Esophagus muscularis mucosa (tissue), 4 donors: ENCODE results near the gene PSTPIP2. TPM values are rescaled to one million over a fixed set of nuclear protein-coding genes. Genes with fewer than 3 reads are reported as not detected.

ENCODE experiments used
- DNase-seq: peaks from one replicate; pipeline ENCODE4 v3.0.0-alpha.2; 2017; ENCODE audit errors: extremely low spot score
- H3K27ac ChIP-seq, 4 donors: fragments of 200-600 bp; sonication (generic); replicated peaks in 1 of 4; 1 replicate in 3 of 4; 2 replicates in 1 of 4; pipeline ENCODE4 v1.5.1; 2016 to 2019; ENCODE audit warnings: mild to moderate bottlenecking in 1 of 4
- H3K27me3 ChIP-seq, 4 donors: fragments of 200-600 bp; sonication (generic); one replicate each; pipeline versions ENCODE4 v1.5.1 to v1.6.0; 2016 to 2019
- H3K36me3 ChIP-seq, 4 donors: fragments of 200-600 bp; sonication (generic); one replicate each; pipeline ENCODE4 v1.5.1; 2016 to 2019
- H3K4me1 ChIP-seq, 4 donors: fragments of 200-600 bp; sonication (generic); one replicate each; pipeline ENCODE4 v1.5.1; 2016 to 2019
- H3K4me3 ChIP-seq, 4 donors: fragments of 200-600 bp; sonication (generic); 1 replicate in 2 of 4; 2 replicates in 2 of 4; pipeline ENCODE4 v1.5.1; 2016 to 2019; ENCODE audit warnings: mild to moderate bottlenecking in 4 of 4, moderate library complexity in 1 of 4
- H3K9me3 ChIP-seq, 4 donors: fragments of 200-600 bp; sonication (generic); 1 replicate in 3 of 4; 2 replicates in 1 of 4; pipeline ENCODE4 v1.5.1; 2016 to 2019
- EP300 ChIP-seq: sonication (generic); formaldehyde crosslinking; IDR thresholded peaks from one replicate; pipeline ENCODE4 v1.6.1; 2017; ENCODE audit warnings: antibody characterized with exemption
- POLR2A ChIP-seq: fragments of 450-650 bp; IDR thresholded peaks from one replicate; pipeline ENCODE4 v1.6.1; 2017; ENCODE audit warnings: antibody characterized with exemption, moderate library complexity, mild to moderate bottlenecking, low read depth
- POLR2AphosphoS5 ChIP-seq, 2 donors: sonication (generic); formaldehyde crosslinking; IDR thresholded peaks; one replicate each; pipeline ENCODE4 v1.6.1; 2017; ENCODE audit warnings: antibody characterized with exemption in 2 of 2
- WGBS: methylation state at CpG from one replicate; pipeline ENCODE4 v1.1.5; 2018; 5-methylcytosine and 5-hydroxymethylcytosine counted together
- intact Hi-C: fragments of 100-400 bp; cut with DNase I; formaldehyde crosslinking; loops from one replicate; pipeline ENCODE4 v1.15.1; 2023
- total RNA-seq, 4 donors: library from RNA; depleted of rRNA; stranded (reverse); fragments of >200 nt; gene quantifications; one replicate each; pipeline versions ENCODE4 v1.1.0 to v1.2.1, GENCODE V29; 2016
- TF ChIP-seq, protein P1 (sequence below), 3 experiments: fragments of 200-600 bp in 2 of 3; fragments of 450-650 bp in 1 of 3; sonication (generic) in 2 of 3; IDR thresholded peaks; one replicate each; pipeline ENCODE4 v1.5.1; 2017 to 2019; ENCODE audit warnings: antibody characterized with exemption in 3 of 3, mild to moderate bottlenecking in 2 of 3, moderate library complexity in 1 of 3

Gene PSTPIP2
- total RNA-seq, 4 donors from 2014 or later: 5.6 to 10.8 (median 7.3) TPM

DNA sequence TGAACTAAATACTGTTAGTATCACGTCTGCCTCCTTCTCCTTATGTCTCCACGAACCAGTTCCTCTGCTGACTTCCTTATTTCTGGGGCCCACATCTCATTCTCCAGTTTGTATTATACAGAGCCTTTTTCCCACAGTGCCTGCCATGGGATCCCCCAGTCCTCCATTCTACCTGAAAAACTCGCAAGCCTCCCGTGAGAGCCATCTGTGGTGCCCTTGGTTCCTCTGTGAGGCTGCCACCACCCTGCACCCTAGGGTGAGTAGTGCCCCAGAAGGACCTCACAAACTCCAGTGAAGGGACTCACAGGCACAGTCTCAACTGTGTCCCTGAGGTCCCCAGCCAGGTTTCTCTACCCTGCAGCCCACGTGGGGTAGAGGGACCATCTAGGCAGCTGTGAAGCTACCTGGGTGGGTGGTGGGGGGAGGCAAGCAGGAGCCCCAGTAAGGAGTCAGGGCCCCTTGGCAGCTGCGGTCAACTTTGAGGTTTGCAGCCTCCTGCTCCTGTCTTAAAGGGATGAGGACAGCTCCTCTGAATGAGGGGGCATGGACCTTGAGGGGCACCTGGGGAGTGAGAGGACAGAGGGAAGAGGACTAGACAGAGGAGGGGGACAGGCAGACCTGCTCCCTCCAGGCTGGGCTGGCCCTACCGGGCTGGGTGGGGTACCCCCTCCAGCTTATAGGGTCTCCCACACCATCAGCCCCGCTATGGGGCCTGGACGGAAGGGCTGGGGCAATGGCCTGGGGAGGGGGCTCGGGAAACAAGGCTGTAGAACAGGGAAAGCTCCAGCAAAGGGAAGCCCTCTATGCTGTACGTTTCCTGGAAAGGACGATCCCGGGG lies 1.0 kb downstream of the PSTPIP2 start:
- Histone ChIP-seq H3K27ac (peak overlapping the region in 3 of 4 donors; percentile 44 to 72 (median 48)), H3K27me3 (no peaks in the 10 kb centered on the region), H3K36me3 (no peaks in the 10 kb centered on the region), H3K4me1 (peaks cover 14 to 32% (median 27%) of the 10 kb centered on the region in 4 donors), H3K9me3 (no peaks in the 10 kb centered on the region), H3K4me3 (peak overlapping the region; percentile 73 to 98 (median 90))
- TF ChIP-seq POLR2AphosphoS5 (IDR thresholded peaks at IDR 0.05) (no peak), EP300 (no peak)
- TF ChIP-seq, protein P1, sequence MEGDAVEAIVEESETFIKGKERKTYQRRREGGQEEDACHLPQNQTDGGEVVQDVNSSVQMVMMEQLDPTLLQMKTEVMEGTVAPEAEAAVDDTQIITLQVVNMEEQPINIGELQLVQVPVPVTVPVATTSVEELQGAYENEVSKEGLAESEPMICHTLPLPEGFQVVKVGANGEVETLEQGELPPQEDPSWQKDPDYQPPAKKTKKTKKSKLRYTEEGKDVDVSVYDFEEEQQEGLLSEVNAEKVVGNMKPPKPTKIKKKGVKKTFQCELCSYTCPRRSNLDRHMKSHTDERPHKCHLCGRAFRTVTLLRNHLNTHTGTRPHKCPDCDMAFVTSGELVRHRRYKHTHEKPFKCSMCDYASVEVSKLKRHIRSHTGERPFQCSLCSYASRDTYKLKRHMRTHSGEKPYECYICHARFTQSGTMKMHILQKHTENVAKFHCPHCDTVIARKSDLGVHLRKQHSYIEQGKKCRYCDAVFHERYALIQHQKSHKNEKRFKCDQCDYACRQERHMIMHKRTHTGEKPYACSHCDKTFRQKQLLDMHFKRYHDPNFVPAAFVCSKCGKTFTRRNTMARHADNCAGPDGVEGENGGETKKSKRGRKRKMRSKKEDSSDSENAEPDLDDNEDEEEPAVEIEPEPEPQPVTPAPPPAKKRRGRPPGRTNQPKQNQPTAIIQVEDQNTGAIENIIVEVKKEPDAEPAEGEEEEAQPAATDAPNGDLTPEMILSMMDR (IDR thresholded peaks at IDR 0.05): no peak
- no peak for DNase-seq
- WGBS: 48% methylated on average over 8 of the region's 13 CpGs
- intact Hi-C loops: loop anchor here (5.0 to 10.0 kb wide), 2 partner anchors 44 to 406 kb away; no protein-coding TSS in a partner anchor

DNA sequence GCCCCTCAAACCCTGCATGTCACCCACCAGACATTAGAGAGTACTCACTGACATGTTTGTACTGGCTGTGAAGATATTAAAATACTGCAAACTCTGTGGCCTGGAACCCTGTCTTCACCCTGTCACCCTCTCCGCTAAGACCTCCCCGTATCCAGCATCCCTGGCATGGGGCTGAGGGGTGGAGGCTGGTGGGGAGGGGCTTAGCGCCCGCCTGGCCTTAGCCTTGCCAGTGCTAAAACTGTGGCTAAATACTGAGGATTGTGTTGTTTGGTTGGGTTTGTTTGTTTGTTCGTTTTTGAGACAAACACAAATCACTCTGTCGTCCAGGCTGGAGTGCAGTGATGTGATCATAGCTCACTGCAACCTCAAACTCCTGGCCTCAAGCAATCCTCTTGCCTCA lies 1.8 kb downstream of the PSTPIP2 start:
- Histone ChIP-seq H3K36me3 (no peaks in the 10 kb centered on the region), H3K27ac (no peak overlapping the region), H3K27me3 (no peaks in the 10 kb centered on the region), H3K4me3 (no peak overlapping the region), H3K4me1 (peaks cover 14 to 32% (median 27%) of the 10 kb centered on the region in 4 donors), H3K9me3 (no peaks in the 10 kb centered on the region)
- no peak for TF ChIP-seq EP300
- no peak for TF ChIP-seq POLR2AphosphoS5 (IDR thresholded peaks at IDR 0.05)
- no peak for TF ChIP-seq POLR2A
- TF ChIP-seq, protein P1 (IDR thresholded peaks at IDR 0.05): no peak
- no peak for DNase-seq
- WGBS: 91% methylated on average over 6 of the region's 6 CpGs
- intact Hi-C loops: loop anchor here (5.0 to 10.0 kb wide), 2 partner anchors 43 to 405 kb away; no protein-coding TSS in a partner anchor

DNA sequence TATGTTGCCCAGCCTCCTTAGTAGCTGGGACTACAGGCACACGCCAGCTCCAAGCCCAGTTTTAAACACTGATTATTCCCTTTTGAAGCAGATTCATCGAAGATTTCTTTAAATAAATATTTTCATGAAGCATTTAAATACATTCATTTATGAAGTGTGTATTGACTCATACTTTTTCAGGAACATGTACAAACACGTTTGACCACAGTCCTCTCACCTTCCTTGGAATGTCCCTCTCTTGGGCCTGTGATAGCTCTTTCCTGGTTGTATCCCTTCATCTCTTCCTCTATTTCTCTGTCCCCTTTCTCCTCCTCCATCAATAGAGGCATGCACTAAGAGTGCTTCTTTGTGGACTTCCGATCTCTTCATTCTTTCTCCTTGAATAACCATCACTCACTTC lies 2.5 kb downstream of the PSTPIP2 start:
- no peak overlapping the region for H3K4me3 ChIP-seq
- TF ChIP-seq, protein P1 (IDR thresholded peaks at IDR 0.05): no peak
- TF ChIP-seq EP300 (no peak), POLR2A (no peak)

DNA sequence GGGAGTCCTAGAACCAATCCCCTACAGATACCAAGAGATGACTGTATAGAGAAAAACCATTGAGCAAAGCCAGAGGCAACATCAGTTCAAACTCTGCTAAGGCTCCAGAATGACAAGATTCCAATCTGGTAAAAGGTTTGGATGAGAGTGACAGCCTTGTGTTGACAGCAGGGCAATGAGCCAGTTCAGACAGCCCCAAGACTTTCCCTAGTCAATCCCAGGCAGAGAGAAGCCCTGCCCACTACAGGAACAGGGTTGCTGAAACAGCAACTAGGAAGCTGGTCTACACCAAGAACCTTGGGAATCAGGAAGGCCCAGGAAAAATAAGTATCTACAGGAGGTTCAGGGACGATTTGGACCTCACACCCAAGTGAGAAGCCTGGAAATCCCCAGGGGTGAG lies 3.3 kb downstream of the PSTPIP2 start:
- no peak overlapping the region for H3K4me3 ChIP-seq

More for the DNA sequence above, 2.5 kb downstream of the PSTPIP2 start:
- intact Hi-C loops: no loop called here
- no peaks in the 10 kb centered on the region for H3K36me3 ChIP-seq
- no peak overlapping the region for H3K27ac ChIP-seq
- WGBS: 82% methylated on average over 4 of the region's 4 CpGs
- H3K4me1 ChIP-seq: peaks cover 14 to 32% (median 27%) of the 10 kb centered on the region in 4 donors
- H3K9me3 ChIP-seq: no peaks in the 10 kb centered on the region
- H3K27me3 ChIP-seq: no peaks in the 10 kb centered on the region
- DNase-seq: no peak

More for the DNA sequence above, 3.3 kb downstream of the PSTPIP2 start:
- intact Hi-C loops: no loop called here
- no peak for TF ChIP-seq POLR2A
- TF ChIP-seq, protein P1 (IDR thresholded peaks at IDR 0.05): no peak
- TF ChIP-seq POLR2AphosphoS5 (IDR thresholded peaks at IDR 0.05): no peak
- no peak for TF ChIP-seq EP300
- DNase-seq: no peak
- Histone ChIP-seq H3K4me1 (peaks cover 14 to 29% (median 27%) of the 10 kb centered on the region in 4 donors), H3K27ac (no peak overlapping the region), H3K9me3 (no peaks in the 10 kb centered on the region), H3K36me3 (no peaks in the 10 kb centered on the region), H3K27me3 (no peaks in the 10 kb centered on the region)
- WGBS: 14% methylated on average over 1 of the region's 1 CpG
